DOHH2 (cell line): ENCODE measurements around the gene PANX3.

ENCODE experiments used
- H3F3A ChIP-seq: fragments of 200-600 bp; sonication (generic), shearing (Covaris generic); 2 replicates; pipeline ENCODE4 v1.6.0; 2016; ENCODE audit warnings: antibody characterized with exemption, mild to moderate bottlenecking; ENCODE audit not compliant: control insufficient read depth, insufficient read depth
- H3K27ac ChIP-seq: fragments of 200-600 bp; sonication (generic); 2 replicates; pipeline ENCODE4 v1.5.1; 2014; ENCODE audit warnings: low read depth, mild to moderate bottlenecking, low read length, moderate library complexity
- H3K27me3 ChIP-seq: fragments of 200-600 bp; sonication (generic); 2 replicates; pipeline ENCODE4 v1.6.1; 2014; ENCODE audit warnings: mild to moderate bottlenecking, low read length, mixed read lengths; ENCODE audit not compliant: control insufficient read depth
- H3K36me3 ChIP-seq: fragments of 200-600 bp; sonication (generic); 2 replicates; pipeline ENCODE4 v1.6.1; 2014; ENCODE audit warnings: mild to moderate bottlenecking, low read length, moderate library complexity, mixed read lengths; ENCODE audit not compliant: control insufficient read depth
- H3K4me1 ChIP-seq: fragments of 200-600 bp; sonication (generic); 2 replicates; pipeline ENCODE4 v1.6.1; 2014; ENCODE audit warnings: mild to moderate bottlenecking, low read length, mixed read lengths; ENCODE audit not compliant: control insufficient read depth
- H3K4me2 ChIP-seq: fragments of 200-600 bp; sonication (generic); 2 replicates; pipeline ENCODE4 v1.6.0; 2014; ENCODE audit warnings: mild to moderate bottlenecking, low read length, moderate library complexity
- H3K4me3 ChIP-seq: fragments of 200-600 bp; sonication (generic); 2 replicates; pipeline ENCODE4 v1.5.1; 2014; ENCODE audit warnings: mild to moderate bottlenecking, low read length, mixed read lengths
- H3K79me2 ChIP-seq: fragments of 200-600 bp; sonication (generic); 2 replicates; pipeline ENCODE4 v1.6.1; 2014; ENCODE audit warnings: mild to moderate bottlenecking, low read length, mixed read lengths; ENCODE audit not compliant: control insufficient read depth
- H3K9me2 ChIP-seq: fragments of 200-600 bp; sonication (generic); replicated peaks from 2 replicates; pipeline ENCODE4 v1.6.1; 2014; ENCODE audit warnings: mild to moderate bottlenecking, low read length, mixed read lengths; ENCODE audit not compliant: control insufficient read depth
- H3K9me3 ChIP-seq: fragments of 200-600 bp; sonication (generic); 2 replicates; pipeline ENCODE4 v1.6.1; 2014; ENCODE audit warnings: antibody characterized with exemption, low read length, mixed read lengths; ENCODE audit not compliant: control insufficient read depth, insufficient read depth
- H4K20me1 ChIP-seq: fragments of 200-600 bp; sonication (generic); 2 replicates; pipeline ENCODE4 v1.6.0; 2014; ENCODE audit warnings: low read depth, mild to moderate bottlenecking, antibody characterized with exemption, low read length, moderate library complexity; ENCODE audit not compliant: control insufficient read depth, insufficient read depth
- CTCF ChIP-seq: fragments of 200-600 bp; sonication (generic); IDR thresholded peaks from one replicate; pipeline ENCODE4 v1.5.1; 2014; ENCODE audit warnings: antibody characterized with exemption, mild to moderate bottlenecking, low read depth, low read length; ENCODE audit not compliant: poor library complexity, severe bottlenecking
- EZH2phosphoT487 ChIP-seq: fragments of 200-600 bp; sonication (generic); IDR thresholded peaks from 2 replicates; pipeline ENCODE4 v1.6.1; 2017; ENCODE audit warnings: borderline replicate concordance, mild to moderate bottlenecking, antibody characterized with exemption, low read length, moderate library complexity, mixed read lengths

Gene PANX3

GRCh38 chr11:124605719-124606118 is 5.5 kb upstream of the PANX3 start:
- no peaks in the 10 kb centered on the region for H3K4me1 ChIP-seq
- no peak overlapping the region for H3K27ac ChIP-seq
- 0 out of 2 replicates have a peak, but pooled peaks cover 2% of the 10 kb centered on the region for H3K27me3 ChIP-seq
- H3K79me2 ChIP-seq: no peaks in the 10 kb centered on the region
- H3K9me2 ChIP-seq: no peaks in the 10 kb centered on the region
- no peak overlapping the region for H3K4me3 ChIP-seq
- no peaks in the 10 kb centered on the region for H3K36me3 ChIP-seq
- no peak overlapping the region for H3K4me2 ChIP-seq
- no peaks in the 10 kb centered on the region for H4K20me1 ChIP-seq
- no peaks in the 10 kb centered on the region for H3K9me3 ChIP-seq
- no peaks in the 10 kb centered on the region for H3F3A ChIP-seq
- TF ChIP-seq CTCF: no peak
- no peak for TF ChIP-seq EZH2phosphoT487

- Histone ChIP-seq H3F3A (no peaks in the 10 kb centered on the region), H3K4me2 (no peak overlapping the region), H3K27ac (no peak overlapping the region), H3K4me3 (no peak overlapping the region), H3K9me3 (no peaks in the 10 kb centered on the region), H3K9me2 (no peaks in the 10 kb centered on the region), H3K4me1 (no peaks in the 10 kb centered on the region), H3K27me3 (peaks cover 4% of the 10 kb centered on the region; the same call in 1 of the 2 replicates), H3K79me2 (no peaks in the 10 kb centered on the region), H3K36me3 (no peaks in the 10 kb centered on the region), H4K20me1 (no peaks in the 10 kb centered on the region)
- no peak for TF ChIP-seq EZH2phosphoT487
- no peak for TF ChIP-seq CTCF
Measured at GRCh38 chr11:124608147-124608546, 3.1 kb upstream of the PANX3 start.

- no peaks in the 10 kb centered on the region for H3K79me2 ChIP-seq
- no peak overlapping the region for H3K4me3 ChIP-seq
- H3K4me2 ChIP-seq: no peak overlapping the region
- no peaks in the 10 kb centered on the region for H3K4me1 ChIP-seq
- TF ChIP-seq CTCF (no peak), EZH2phosphoT487 (no peak)
- no peaks in the 10 kb centered on the region for H3F3A ChIP-seq
- no peak overlapping the region for H3K27ac ChIP-seq
- H4K20me1 ChIP-seq: no peaks in the 10 kb centered on the region
- H3K9me2 ChIP-seq: no peaks in the 10 kb centered on the region
- peaks cover 3% of the 10 kb centered on the region; the same call in 1 of the 2 replicates for H3K27me3 ChIP-seq
- no peaks in the 10 kb centered on the region for H3K9me3 ChIP-seq
- no peaks in the 10 kb centered on the region for H3K36me3 ChIP-seq
Measured at GRCh38 chr11:124610295-124610694, 933 bp upstream of the PANX3 start.

GRCh38 chr11:124612045-124612444 is 817 bp downstream of the PANX3 start:
- Histone ChIP-seq H3K36me3 (no peaks in the 10 kb centered on the region), H3K9me3 (no peaks in the 10 kb centered on the region), H3K27ac (no peak overlapping the region), H3K9me2 (no peaks in the 10 kb centered on the region), H3K4me2 (no peak overlapping the region), H3F3A (no peaks in the 10 kb centered on the region), H4K20me1 (no peaks in the 10 kb centered on the region), H3K27me3 (peaks cover 3% of the 10 kb centered on the region; the same call in 1 of the 2 replicates), H3K4me3 (no peak overlapping the region), H3K4me1 (no peaks in the 10 kb centered on the region), H3K79me2 (no peaks in the 10 kb centered on the region)
- TF ChIP-seq CTCF: no peak
- no peak for TF ChIP-seq EZH2phosphoT487
